HG02970 (cell line): ENCODE measurements around the gene ELOVL2.
"Not testable (repeated sequence)": the region's sequence is repeated elsewhere in the genome, so short reads cannot be mapped to it uniquely, and the experiment has no call there.

ENCODE experiments used
- ATAC-seq: cut with Tn5 transposase; IDR thresholded peaks from one replicate; pipeline ENCODE4 v1.9.1; 2021; ENCODE audit warnings: mild to moderate bottlenecking, moderate library complexity, moderate number of reproducible peaks; ENCODE audit not compliant: unreplicated experiment, low FRiP score

The ELOVL2 gene

GRCh38 chr6:11025921-11026635 lies 18.0 kb downstream of the ELOVL2 start:
- no peak for ATAC-seq

GRCh38 chr6:11025130-11025529 lies 19.0 kb downstream of the ELOVL2 start:
- no peak for ATAC-seq

GRCh38 chr6:11023032-11023431 lies 21.1 kb downstream of the ELOVL2 start:
- ATAC-seq, result no peak

- ATAC-seq, result no peak
These were observed 22.4 kb downstream of the ELOVL2 start for GRCh38 chr6:11021714-11022113.

GRCh38 chr6:11021003-11021402 lies 23.1 kb downstream of the ELOVL2 start:
- no peak for ATAC-seq

GRCh38 chr6:11018225-11018624 lies 25.9 kb downstream of the ELOVL2 start:
- no peak for ATAC-seq

- no peak for ATAC-seq
These were observed 27.0 kb downstream of the ELOVL2 start for GRCh38 chr6:11017090-11017489.

GRCh38 chr6:11016452-11016851 lies 27.7 kb downstream of the ELOVL2 start:
- no peak for ATAC-seq

GRCh38 chr6:11015102-11015501 lies 29.0 kb downstream of the ELOVL2 start:
- ATAC-seq, result no peak

GRCh38 chr6:11013721-11014070 lies 30.4 kb downstream of the ELOVL2 start:
- ATAC-seq, result no peak

GRCh38 chr6:11012976-11013720 lies 31.0 kb downstream of the ELOVL2 start:
- no peak for ATAC-seq

GRCh38 chr6:11012295-11012754 lies 31.8 kb downstream of the ELOVL2 start:
- no peak for ATAC-seq

GRCh38 chr6:11011787-11012234 lies 32.3 kb downstream of the ELOVL2 start:
- no peak for ATAC-seq

GRCh38 chr6:11009353-11009752 lies 34.8 kb downstream of the ELOVL2 start:
- no peak for ATAC-seq

GRCh38 chr6:11008821-11009220 lies 35.3 kb downstream of the ELOVL2 start:
- ATAC-seq, result no peak

- no peak for ATAC-seq
These were observed 36.1 kb downstream of the ELOVL2 start for GRCh38 chr6:11007715-11008608.

- ATAC-seq, result no peak
These were observed 38.0 kb downstream of the ELOVL2 start for GRCh38 chr6:11006061-11006460.

- ATAC-seq, result not testable (repeated sequence)
These were observed 40.8 kb downstream of the ELOVL2 start for GRCh38 chr6:11003297-11003696.

GRCh38 chr6:11002176-11002575 lies 41.9 kb downstream of the ELOVL2 start:
- no peak for ATAC-seq

GRCh38 chr6:10999994-11000393 lies 44.1 kb downstream of the ELOVL2 start:
- ATAC-seq, result no peak
